HepG2 (cell line): ENCODE results near the gene ZER1. TPM values are rescaled to one million over a fixed set of nuclear protein-coding genes. Genes with fewer than 3 reads are reported as not detected.

Source experiments
- BORCS8-MEF2B ChIP-seq: sonication (generic); formaldehyde crosslinking; IDR thresholded peaks from 2 replicates; pipeline ENCODE4 v1.8.0; 2022; ENCODE audit warnings: mild to moderate bottlenecking, missing genetic modification reagents
- GPN1 ChIP-seq: sonication (generic); formaldehyde crosslinking; IDR thresholded peaks from 2 replicates; pipeline ENCODE4 v1.5.1; 2020; ENCODE audit warnings: missing genetic modification reagents, borderline replicate concordance
- HDAC6 ChIP-seq: fragments of 200-600 bp; sonication (generic); IDR thresholded peaks from 2 replicates; pipeline ENCODE4 v1.7.0; 2017; ENCODE audit warnings: mild to moderate bottlenecking, antibody characterized with exemption, low read length, low read depth
- JUNB ChIP-seq: sonication (generic); formaldehyde crosslinking; IDR thresholded peaks from 2 replicates; pipeline ENCODE4 v1.8.0; 2022; ENCODE audit warnings: missing genetic modification reagents, mild to moderate bottlenecking, borderline replicate concordance
- KDM2A ChIP-seq: sonication (generic); formaldehyde crosslinking; IDR thresholded peaks from 2 replicates; pipeline ENCODE4 v1.4.0; 2020; ENCODE audit warnings: low read depth, missing genetic modification reagents, borderline replicate concordance
- NR2C2 ChIP-seq: sonication (generic); formaldehyde crosslinking; IDR thresholded peaks from 2 replicates; pipeline ENCODE4 v1.4.0; 2020; ENCODE audit warnings: missing genetic modification reagents, mild to moderate bottlenecking, moderate library complexity, borderline replicate concordance
- NR2F2 ChIP-seq: IDR thresholded peaks from 2 replicates; pipeline ENCODE4 v1.6.1; 2012; ENCODE audit warnings: low read depth, inconsistent platforms, borderline replicate concordance
- RBM39 ChIP-seq: fragments of 200-400 bp; formaldehyde crosslinking; IDR thresholded peaks from one replicate; pipeline ENCODE4 v1.6.1; 2018; ENCODE audit warnings: antibody characterized with exemption, mild to moderate bottlenecking, low read depth, low read length; ENCODE audit not compliant: poor library complexity, severe bottlenecking
- RXRB ChIP-seq: IDR thresholded peaks from 2 replicates; pipeline ENCODE4 v1.6.1; 2016; ENCODE audit warnings: borderline replicate concordance, missing genetic modification reagents, missing compliant biosample characterization
- TBL1XR1 ChIP-seq: fragments of 150-350 bp; IDR thresholded peaks from 2 replicates; pipeline ENCODE4 v1.6.1; 2014; ENCODE audit warnings: borderline replicate concordance, low read length; ENCODE audit not compliant: partially characterized antibody
- ZKSCAN1 ChIP-seq: fragments of 150-350 bp; IDR thresholded peaks from 2 replicates; pipeline ENCODE4 v1.6.1; 2014; ENCODE audit warnings: low read length
- ZNF143 ChIP-seq: sonication (generic); formaldehyde crosslinking; IDR thresholded peaks from 2 replicates; pipeline ENCODE4 v1.4.0; 2020; ENCODE audit warnings: missing genetic modification reagents
- ZNF547 ChIP-seq: sonication (generic); formaldehyde crosslinking; IDR thresholded peaks from 2 replicates; pipeline ENCODE4 v1.5.1; 2020; ENCODE audit warnings: mild to moderate bottlenecking, missing genetic modification reagents
- ZNF605 ChIP-seq: sonication (generic); formaldehyde crosslinking; IDR thresholded peaks from 2 replicates; pipeline ENCODE4 v1.8.0; 2022; ENCODE audit warnings: mild to moderate bottlenecking, missing genetic modification reagents
- ZNF839 ChIP-seq: sonication (generic); formaldehyde crosslinking; IDR thresholded peaks from 2 replicates; pipeline ENCODE4 v1.4.0; 2020; ENCODE audit warnings: missing genetic modification reagents, mild to moderate bottlenecking, borderline replicate concordance
- polyA plus RNA-seq, 8 experiments: library from polyadenylated mRNA; depleted of rRNA in 3 of 8; stranded (reverse) in 7 of 8; unstranded in 1 of 8; fragments of >200 nt; fragmentation: Illumina TruSeq in 4 of 8; extraction: Trizol in 4 of 8; gene quantifications; 2 replicates each; pipeline versions ENCODE4 v1.2.1 to v1.2.3, GENCODE V29; 2011 to 2016; ENCODE audit warnings: low read depth in 4 of 8, missing spikeins in 1 of 8, mixed read lengths in 1 of 8; ENCODE audit not compliant: insufficient read depth in 1 of 8
- total RNA-seq, 5 experiments: library from RNA; depleted of rRNA; stranded (reverse); fragments of >200 nt; fragmentation: Illumina TruSeq; extraction: Trizol; gene quantifications; 2 replicates each; pipeline ENCODE4 v1.2.3, GENCODE V29; 2016; ENCODE audit warnings: low read depth in 1 of 5
- TF ChIP-seq, protein P1 (sequence below), 2 experiments: IDR thresholded peaks; 2 replicates each; pipeline ENCODE4 v1.6.1; 2011 to 2012; ENCODE audit warnings: low read length in 2 of 2, borderline replicate concordance in 1 of 2, low read depth in 1 of 2, mild to moderate bottlenecking in 1 of 2, moderate library complexity in 1 of 2
- TF ChIP-seq, protein P2 (sequence below): sonication (generic); formaldehyde crosslinking; IDR thresholded peaks from 2 replicates; pipeline ENCODE4 v1.4.0; 2020; ENCODE audit warnings: missing genetic modification reagents
- TF ChIP-seq, protein P3 (sequence below): sonication (generic); formaldehyde crosslinking; IDR thresholded peaks from 2 replicates; pipeline ENCODE4 v1.4.0; 2020; ENCODE audit warnings: mild to moderate bottlenecking, missing genetic modification reagents

The ZER1 gene
- total and polyA plus RNA-seq, 2 of the 13 experiments (the other 11 are each of a cell fraction or from before 2014, with no cell fraction given): 7.7 to 40.0 TPM

DNA sequence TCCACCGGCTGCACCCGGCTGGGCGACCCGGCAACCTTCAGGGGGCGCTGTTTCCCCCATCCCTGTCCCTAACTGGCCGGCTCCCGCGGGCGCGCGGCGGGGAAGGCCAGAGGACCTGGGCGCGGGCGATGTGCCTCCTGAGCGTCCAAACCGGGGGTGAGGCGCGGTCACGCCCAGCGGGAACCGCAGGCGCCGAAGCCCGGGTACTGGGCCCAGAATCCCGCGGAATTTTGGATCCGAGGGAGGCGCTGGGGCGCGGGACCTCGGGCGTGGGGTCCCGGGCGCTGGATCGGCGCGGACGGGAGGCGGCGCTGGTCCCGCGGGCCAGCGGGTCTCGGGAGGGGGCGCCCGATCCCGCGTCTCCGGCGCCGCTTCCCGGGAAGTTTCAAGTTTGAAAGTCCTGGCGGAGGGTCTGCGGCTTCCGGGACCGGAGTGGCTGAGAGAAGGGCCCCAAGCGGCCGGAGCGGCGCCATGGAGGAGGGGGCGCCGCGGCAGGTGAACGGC, 69.2 kb downstream of the ZER1 start, which contains the start of gene PKN3 (continued):
- TF ChIP-seq, protein P1, sequence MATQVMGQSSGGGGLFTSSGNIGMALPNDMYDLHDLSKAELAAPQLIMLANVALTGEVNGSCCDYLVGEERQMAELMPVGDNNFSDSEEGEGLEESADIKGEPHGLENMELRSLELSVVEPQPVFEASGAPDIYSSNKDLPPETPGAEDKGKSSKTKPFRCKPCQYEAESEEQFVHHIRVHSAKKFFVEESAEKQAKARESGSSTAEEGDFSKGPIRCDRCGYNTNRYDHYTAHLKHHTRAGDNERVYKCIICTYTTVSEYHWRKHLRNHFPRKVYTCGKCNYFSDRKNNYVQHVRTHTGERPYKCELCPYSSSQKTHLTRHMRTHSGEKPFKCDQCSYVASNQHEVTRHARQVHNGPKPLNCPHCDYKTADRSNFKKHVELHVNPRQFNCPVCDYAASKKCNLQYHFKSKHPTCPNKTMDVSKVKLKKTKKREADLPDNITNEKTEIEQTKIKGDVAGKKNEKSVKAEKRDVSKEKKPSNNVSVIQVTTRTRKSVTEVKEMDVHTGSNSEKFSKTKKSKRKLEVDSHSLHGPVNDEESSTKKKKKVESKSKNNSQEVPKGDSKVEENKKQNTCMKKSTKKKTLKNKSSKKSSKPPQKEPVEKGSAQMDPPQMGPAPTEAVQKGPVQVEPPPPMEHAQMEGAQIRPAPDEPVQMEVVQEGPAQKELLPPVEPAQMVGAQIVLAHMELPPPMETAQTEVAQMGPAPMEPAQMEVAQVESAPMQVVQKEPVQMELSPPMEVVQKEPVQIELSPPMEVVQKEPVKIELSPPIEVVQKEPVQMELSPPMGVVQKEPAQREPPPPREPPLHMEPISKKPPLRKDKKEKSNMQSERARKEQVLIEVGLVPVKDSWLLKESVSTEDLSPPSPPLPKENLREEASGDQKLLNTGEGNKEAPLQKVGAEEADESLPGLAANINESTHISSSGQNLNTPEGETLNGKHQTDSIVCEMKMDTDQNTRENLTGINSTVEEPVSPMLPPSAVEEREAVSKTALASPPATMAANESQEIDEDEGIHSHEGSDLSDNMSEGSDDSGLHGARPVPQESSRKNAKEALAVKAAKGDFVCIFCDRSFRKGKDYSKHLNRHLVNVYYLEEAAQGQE (IDR thresholded peaks at IDR 0.05; ENCODE audit: borderline replicate concordance in 1 of 2, low read depth in 1 of 2, low read length in 2 of 2): no peak
- no peak for TF ChIP-seq ZNF143
- TF ChIP-seq RBM39: peak; percentile 39
- peak; percentile 87 for TF ChIP-seq KDM2A (CRISPR knock-in tag)
- TF ChIP-seq, protein P2, sequence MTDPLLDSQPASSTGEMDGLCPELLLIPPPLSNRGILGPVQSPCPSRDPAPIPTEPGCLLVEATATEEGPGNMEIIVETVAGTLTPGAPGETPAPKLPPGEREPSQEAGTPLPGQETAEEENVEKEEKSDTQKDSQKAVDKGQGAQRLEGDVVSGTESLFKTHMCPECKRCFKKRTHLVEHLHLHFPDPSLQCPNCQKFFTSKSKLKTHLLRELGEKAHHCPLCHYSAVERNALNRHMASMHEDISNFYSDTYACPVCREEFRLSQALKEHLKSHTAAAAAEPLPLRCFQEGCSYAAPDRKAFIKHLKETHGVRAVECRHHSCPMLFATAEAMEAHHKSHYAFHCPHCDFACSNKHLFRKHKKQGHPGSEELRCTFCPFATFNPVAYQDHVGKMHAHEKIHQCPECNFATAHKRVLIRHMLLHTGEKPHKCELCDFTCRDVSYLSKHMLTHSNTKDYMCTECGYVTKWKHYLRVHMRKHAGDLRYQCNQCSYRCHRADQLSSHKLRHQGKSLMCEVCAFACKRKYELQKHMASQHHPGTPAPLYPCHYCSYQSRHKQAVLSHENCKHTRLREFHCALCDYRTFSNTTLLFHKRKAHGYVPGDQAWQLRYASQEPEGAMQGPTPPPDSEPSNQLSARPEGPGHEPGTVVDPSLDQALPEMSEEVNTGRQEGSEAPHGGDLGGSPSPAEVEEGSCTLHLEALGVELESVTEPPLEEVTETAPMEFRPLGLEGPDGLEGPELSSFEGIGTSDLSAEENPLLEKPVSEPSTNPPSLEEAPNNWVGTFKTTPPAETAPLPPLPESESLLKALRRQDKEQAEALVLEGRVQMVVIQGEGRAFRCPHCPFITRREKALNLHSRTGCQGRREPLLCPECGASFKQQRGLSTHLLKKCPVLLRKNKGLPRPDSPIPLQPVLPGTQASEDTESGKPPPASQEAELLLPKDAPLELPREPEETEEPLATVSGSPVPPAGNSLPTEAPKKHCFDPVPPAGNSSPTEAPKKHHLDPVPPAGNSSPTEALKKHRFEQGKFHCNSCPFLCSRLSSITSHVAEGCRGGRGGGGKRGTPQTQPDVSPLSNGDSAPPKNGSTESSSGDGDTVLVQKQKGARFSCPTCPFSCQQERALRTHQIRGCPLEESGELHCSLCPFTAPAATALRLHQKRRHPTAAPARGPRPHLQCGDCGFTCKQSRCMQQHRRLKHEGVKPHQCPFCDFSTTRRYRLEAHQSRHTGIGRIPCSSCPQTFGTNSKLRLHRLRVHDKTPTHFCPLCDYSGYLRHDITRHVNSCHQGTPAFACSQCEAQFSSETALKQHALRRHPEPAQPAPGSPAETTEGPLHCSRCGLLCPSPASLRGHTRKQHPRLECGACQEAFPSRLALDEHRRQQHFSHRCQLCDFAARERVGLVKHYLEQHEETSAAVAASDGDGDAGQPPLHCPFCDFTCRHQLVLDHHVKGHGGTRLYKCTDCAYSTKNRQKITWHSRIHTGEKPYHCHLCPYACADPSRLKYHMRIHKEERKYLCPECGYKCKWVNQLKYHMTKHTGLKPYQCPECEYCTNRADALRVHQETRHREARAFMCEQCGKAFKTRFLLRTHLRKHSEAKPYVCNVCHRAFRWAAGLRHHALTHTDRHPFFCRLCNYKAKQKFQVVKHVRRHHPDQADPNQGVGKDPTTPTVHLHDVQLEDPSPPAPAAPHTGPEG (CRISPR knock-in tag): no peak
- TF ChIP-seq ZNF605 (CRISPR knock-in tag): peak; percentile 29; the same call in 1 of the 2 replicates
- peak; percentile 54; the same call in 1 of the 2 replicates for TF ChIP-seq BORCS8-MEF2B (CRISPR knock-in tag)
- TF ChIP-seq NR2C2 (CRISPR knock-in tag): peak; percentile 41; the same call in 1 of the 2 replicates
- TF ChIP-seq GPN1 (CRISPR knock-in tag): no peak
- TF ChIP-seq HDAC6: no peak
- TF ChIP-seq, protein P3, sequence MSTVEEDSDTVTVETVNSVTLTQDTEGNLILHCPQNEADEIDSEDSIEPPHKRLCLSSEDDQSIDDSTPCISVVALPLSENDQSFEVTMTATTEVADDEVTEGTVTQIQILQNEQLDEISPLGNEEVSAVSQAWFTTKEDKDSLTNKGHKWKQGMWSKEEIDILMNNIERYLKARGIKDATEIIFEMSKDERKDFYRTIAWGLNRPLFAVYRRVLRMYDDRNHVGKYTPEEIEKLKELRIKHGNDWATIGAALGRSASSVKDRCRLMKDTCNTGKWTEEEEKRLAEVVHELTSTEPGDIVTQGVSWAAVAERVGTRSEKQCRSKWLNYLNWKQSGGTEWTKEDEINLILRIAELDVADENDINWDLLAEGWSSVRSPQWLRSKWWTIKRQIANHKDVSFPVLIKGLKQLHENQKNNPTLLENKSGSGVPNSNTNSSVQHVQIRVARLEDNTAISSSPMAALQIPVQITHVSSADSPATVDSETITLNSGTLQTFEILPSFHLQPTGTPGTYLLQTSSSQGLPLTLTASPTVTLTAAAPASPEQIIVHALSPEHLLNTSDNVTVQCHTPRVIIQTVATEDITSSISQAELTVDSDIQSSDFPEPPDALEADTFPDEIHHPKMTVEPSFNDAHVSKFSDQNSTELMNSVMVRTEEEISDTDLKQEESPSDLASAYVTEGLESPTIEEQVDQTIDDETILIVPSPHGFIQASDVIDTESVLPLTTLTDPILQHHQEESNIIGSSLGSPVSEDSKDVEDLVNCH (CRISPR knock-in tag): no peak
- no peak for TF ChIP-seq JUNB (CRISPR knock-in tag)
- TF ChIP-seq ZKSCAN1: no peak
- no peak for TF ChIP-seq ZNF839
- no peak for TF ChIP-seq TBL1XR1
- TF ChIP-seq NR2F2: no peak
- peak; percentile 78 for TF ChIP-seq ZNF547
- no peak for TF ChIP-seq RXRB (CRISPR knock-in tag)
